Left lung (tissue), 10 donors: Measurements from ENCODE around the gene ACTG1. TPM values are rescaled to one million over a fixed set of nuclear protein-coding genes. Genes with fewer than 3 reads are reported as not detected.

Experiments
- ATAC-seq: fragments of 200-7000 bp; cut with Tn5 transposase; one replicate; pipeline ENCODE4 v1.9.1; 2020; ENCODE audit warnings: moderate library complexity
- DNase-seq, 4 donors: peaks; one replicate each; pipeline ENCODE4 v3.0.0-alpha.2; 2013 to 2020
- H3K27ac ChIP-seq, 2 donors: fragments of 200-600 bp; sonication (generic) in 1 of 2; one replicate each; pipeline versions ENCODE4 v1.5.0 to v1.8.0; 2020 to 2021
- H3K27me3 ChIP-seq, 2 donors: fragments of 200-600 bp; sonication (generic) in 1 of 2; one replicate each; pipeline versions ENCODE4 v1.5.0 to v1.8.0; 2020 to 2021
- H3K36me3 ChIP-seq, 2 donors: fragments of 200-600 bp; sonication (generic) in 1 of 2; one replicate each; pipeline versions ENCODE4 v1.5.0 to v1.8.0; 2020 to 2021
- H3K4me1 ChIP-seq, 2 donors: fragments of 200-600 bp; one replicate each; pipeline ENCODE4 v1.8.0; 2021
- H3K4me3 ChIP-seq, 2 donors: fragments of 200-600 bp; sonication (generic) in 1 of 2; one replicate each; pipeline versions ENCODE4 v1.5.0 to v1.8.0; 2020 to 2021; ENCODE audit warnings: mild to moderate bottlenecking in 1 of 2
- H3K9me3 ChIP-seq, 2 donors: fragments of 200-600 bp; sonication (generic) in 1 of 2; one replicate each; pipeline versions ENCODE4 v1.5.0 to v1.8.0; 2020 to 2021
- intact Hi-C, 2 donors: fragments of 100-400 bp; cut with DNase I; formaldehyde crosslinking; loops; one replicate each; pipeline versions ENCODE4 v1.11.2 to v1.14.2; 2022
- polyA plus RNA-seq, 6 donors: library from polyadenylated mRNA; unstranded; fragments of 120-200 nt; gene quantifications; one replicate each; pipeline ENCODE4 v1.2.1, GENCODE V29; 2013; ENCODE audit not compliant: insufficient read length in 6 of 6
- total RNA-seq, 2 donors: library from RNA; stranded (reverse); fragmentation: NEBNext Ultra II Directional; extraction: Animal tissue kit (Norgen Biotek cat#: 25700); gene quantifications; one replicate each; pipeline ENCODE4 v1.2.1, GENCODE V29; 2021
- TF ChIP-seq, protein P1 (sequence below), 2 donors: fragments of 200-600 bp; sonication (generic) in 1 of 2; IDR thresholded peaks; one replicate each; pipeline versions ENCODE4 v1.5.0 to v1.8.0; 2021; ENCODE audit warnings: antibody characterized with exemption in 2 of 2
- donor health status: DM: no; HTN: yes; CAD: no.
- donor health status: DM: no; HTN: no; CAD: no.

Gene ACTG1
- total and polyA plus RNA-seq, 8 donors: 2,385 to 3,414 (median 2,872) TPM

GRCh38 chr17:81556175-81556691 lies 43.6 kb upstream of the ACTG1 start:
- peaks cover 0 to 55% of the 10 kb centered on the region in 2 donors for H3K36me3 ChIP-seq
- intact Hi-C loops: no loop called here
- H3K9me3 ChIP-seq: no peaks in the 10 kb centered on the region
- TF ChIP-seq, protein P1, sequence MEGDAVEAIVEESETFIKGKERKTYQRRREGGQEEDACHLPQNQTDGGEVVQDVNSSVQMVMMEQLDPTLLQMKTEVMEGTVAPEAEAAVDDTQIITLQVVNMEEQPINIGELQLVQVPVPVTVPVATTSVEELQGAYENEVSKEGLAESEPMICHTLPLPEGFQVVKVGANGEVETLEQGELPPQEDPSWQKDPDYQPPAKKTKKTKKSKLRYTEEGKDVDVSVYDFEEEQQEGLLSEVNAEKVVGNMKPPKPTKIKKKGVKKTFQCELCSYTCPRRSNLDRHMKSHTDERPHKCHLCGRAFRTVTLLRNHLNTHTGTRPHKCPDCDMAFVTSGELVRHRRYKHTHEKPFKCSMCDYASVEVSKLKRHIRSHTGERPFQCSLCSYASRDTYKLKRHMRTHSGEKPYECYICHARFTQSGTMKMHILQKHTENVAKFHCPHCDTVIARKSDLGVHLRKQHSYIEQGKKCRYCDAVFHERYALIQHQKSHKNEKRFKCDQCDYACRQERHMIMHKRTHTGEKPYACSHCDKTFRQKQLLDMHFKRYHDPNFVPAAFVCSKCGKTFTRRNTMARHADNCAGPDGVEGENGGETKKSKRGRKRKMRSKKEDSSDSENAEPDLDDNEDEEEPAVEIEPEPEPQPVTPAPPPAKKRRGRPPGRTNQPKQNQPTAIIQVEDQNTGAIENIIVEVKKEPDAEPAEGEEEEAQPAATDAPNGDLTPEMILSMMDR (IDR thresholded peaks at IDR 0.05): no peak
- no peak overlapping the region for H3K4me3 ChIP-seq
- H3K27ac ChIP-seq: peak overlapping the region in 1 of 2 donors; percentile 26
- no peaks in the 10 kb centered on the region for H3K27me3 ChIP-seq
- ATAC-seq: peak; percentile 42
- peaks cover 14 to 55% of the 10 kb centered on the region in 2 donors for H3K4me1 ChIP-seq
- peak in 1 of 4 donors; percentile 57 for DNase-seq

DNA sequence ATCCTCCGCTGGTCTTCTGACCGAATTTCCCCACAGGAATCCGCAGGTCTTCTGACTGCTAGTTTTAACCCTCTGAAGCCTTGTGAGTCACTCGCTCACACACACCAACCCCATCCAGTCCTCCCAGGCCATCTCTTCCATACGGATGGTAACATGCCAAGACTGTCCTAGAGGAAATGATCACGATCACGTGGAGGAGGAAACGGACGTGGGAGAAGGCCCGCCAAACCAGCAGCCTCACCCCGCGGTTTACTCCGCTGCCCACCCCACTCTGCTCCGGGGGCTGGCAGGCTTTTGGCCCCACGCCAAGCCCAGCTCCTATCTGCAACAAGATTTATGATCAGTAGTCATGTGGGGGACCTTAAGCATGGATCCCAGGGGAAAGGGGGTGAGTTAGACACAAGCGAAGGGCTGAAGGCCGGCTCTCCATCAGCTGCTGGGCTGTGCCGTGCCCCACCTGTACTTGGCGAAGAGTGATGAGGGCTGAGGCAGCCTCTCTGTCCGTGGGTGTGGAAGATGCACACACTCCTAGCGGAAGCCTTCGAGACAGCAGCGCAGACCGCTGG lies 41.1 kb upstream of the ACTG1 start:
- Histone ChIP-seq H3K27ac (peak overlapping the region; percentile 60 to 88), H3K4me1 (peaks cover 17 to 53% of the 10 kb centered on the region in 2 donors), H3K4me3 (peak overlapping the region in 1 of 2 donors; percentile 75), H3K27me3 (no peaks in the 10 kb centered on the region), H3K36me3 (peaks cover 0 to 51% of the 10 kb centered on the region in 2 donors), H3K9me3 (no peaks in the 10 kb centered on the region)
- peak; percentile 4 for ATAC-seq
- intact Hi-C loops: no loop called here
- peak in 1 of 4 donors; percentile 73 for DNase-seq
- TF ChIP-seq, protein P1 (IDR thresholded peaks at IDR 0.05): no peak

GRCh38 chr17:81553018-81553615 lies 40.5 kb upstream of the ACTG1 start:
- intact Hi-C loops: no loop called here
- ATAC-seq (peak; percentile 79), DNase-seq (peak in 3 of 4 donors; percentile 64 to 81 (median 69))

DNA sequence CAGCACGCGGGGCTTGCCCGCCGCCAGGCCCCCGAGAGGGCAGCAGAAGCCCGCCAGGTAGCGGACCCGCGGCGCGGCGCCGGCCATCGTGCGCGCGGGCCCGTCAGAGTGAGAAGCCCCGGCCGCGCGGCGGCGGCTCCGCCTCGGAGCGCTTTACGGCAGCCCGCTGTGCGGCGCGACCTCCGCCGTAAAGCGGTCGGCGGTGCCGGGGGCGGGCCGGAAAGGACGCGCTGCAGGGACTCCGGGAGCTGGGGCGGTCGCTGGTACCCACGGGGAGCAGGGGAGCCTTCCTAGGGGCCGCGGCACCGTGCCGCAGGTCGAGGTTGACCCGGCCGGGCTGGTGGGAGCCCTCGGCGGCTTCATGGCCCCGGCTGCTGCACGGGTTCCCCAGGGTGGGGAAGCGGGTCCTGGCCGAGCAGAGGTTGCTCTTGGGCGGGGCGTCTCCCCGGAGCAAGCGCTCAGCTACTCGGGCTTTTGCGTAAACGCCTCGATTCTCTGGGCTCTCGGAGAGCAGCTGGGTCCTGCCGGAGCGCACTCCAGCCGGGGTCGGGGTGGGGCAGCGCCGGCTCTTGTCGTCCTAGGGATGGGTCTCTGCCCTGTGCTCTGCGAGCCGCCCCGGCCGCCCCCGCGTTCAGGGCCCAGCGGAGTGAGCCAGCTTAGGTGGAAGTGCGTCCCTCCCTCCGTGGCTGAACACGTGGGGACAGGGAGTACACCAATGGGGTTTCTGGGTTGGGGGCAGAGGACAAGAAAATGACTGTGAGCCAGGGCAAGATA lies 39.8 kb upstream of the ACTG1 start, which contains the start of gene FAAP100:
TSS of gene FAAP100 (minus strand) at position 110 of the 774 bp plus-strand sequence. CDS start at position 87, 23 bp downstream.
- Histone ChIP-seq H3K4me1 (peaks cover 17 to 53% of the 10 kb centered on the region in 2 donors), H3K27me3 (no peaks in the 10 kb centered on the region), H3K4me3 (peak within 1 kb of the TSS; percentile 75 to 97), H3K36me3 (peaks cover 0 to 51% of the 10 kb centered on the region in 2 donors), H3K9me3 (no peaks in the 10 kb centered on the region), H3K27ac (peak within 1 kb of the TSS; percentile 60 to 88)
- DNase-seq (peak; percentile 79 to 95 (median 82)), ATAC-seq (peak; percentile 84)
- intact Hi-C loops: no loop called here
- TF ChIP-seq, protein P1 (IDR thresholded peaks at IDR 0.05): no peak

More at GRCh38 chr17:81553018-81553615, 40.5 kb upstream of the ACTG1 start:
- Histone ChIP-seq H3K36me3 (peaks cover 0 to 51% of the 10 kb centered on the region in 2 donors), H3K9me3 (no peaks in the 10 kb centered on the region), H3K27me3 (no peaks in the 10 kb centered on the region), H3K4me1 (peaks cover 17 to 53% of the 10 kb centered on the region in 2 donors), H3K27ac (peak overlapping the region; percentile 60 to 88), H3K4me3 (peak overlapping the region; percentile 75 to 97)
- TF ChIP-seq, protein P1 (IDR thresholded peaks at IDR 0.05): no peak
